GM12878 (cell line): ENCODE data around the gene TFF2. TPM values are rescaled to one million over a fixed set of nuclear protein-coding genes. Genes with fewer than 3 reads are reported as not detected.

Source experiments
- ATAC-seq: fragments of 200-7000 bp; cut with Tn5 transposase; 3 replicates; pipeline ENCODE4 v1.9.1; 2020; ENCODE audit warnings: mild to moderate bottlenecking, moderate library complexity
- BruUV-seq: library from RNA; stranded (reverse); fragments of 400-500 nt; replicated peaks from 2 replicates; lab custom pipeline; 2021; lab: Mats Ljungman, UMichigan
- CTCF ChIA-PET: fragments of 300-600 bp; sonication (Branson Sonifier 250); formaldehyde crosslinking; extraction: SDS; loops from one replicate; lab custom pipeline; 2021; ENCODE audit warnings: inconsistent platforms; lab: Yijun Ruan, JAX
- POLR2A ChIA-PET: fragments of 350-600 bp; formaldehyde crosslinking; extraction: SDS; loops from one replicate; lab custom pipeline; 2021; ENCODE audit warnings: inconsistent platforms; lab: Charles Lee
- RAD21 ChIA-PET: fragments of 300-600 bp; sonication (Branson Sonifier 250); formaldehyde crosslinking; loops from one replicate; lab custom pipeline; 2023; ENCODE audit warnings: antibody characterized with exemption; ENCODE audit not compliant: unreplicated experiment; lab: Charles Lee
- SMC1A ChIA-PET: fragments of 300-600 bp; sonication (Branson Sonifier 250); formaldehyde crosslinking; loops from one replicate; lab custom pipeline; 2023; ENCODE audit not compliant: unreplicated experiment, uncharacterized antibody; lab: Charles Lee
- DNase-seq: peaks from one replicate; pipeline ENCODE4 v3.0.0-alpha.2; 2011; ENCODE audit warnings: low read depth, low spot score
- FAIRE-seq: peaks from 3 replicates; lab custom pipeline; 2011; peaks lifted over from hg19 to GRCh38; lab: Jason Lieb, UNC
- H2AFZ ChIP-seq: 2 replicates; pipeline ENCODE4 v1.6.0; 2011; ENCODE audit warnings: low read depth, low read length, control low read depth; ENCODE audit not compliant: control insufficient read depth
- H3K27ac ChIP-seq: 2 replicates; pipeline ENCODE4 v1.5.1; 2011; ENCODE audit warnings: control low read depth; ENCODE audit not compliant: control insufficient read depth, insufficient read depth
- H3K27me3 ChIP-seq, 2 experiments: replicated peaks in 1 of 2; 2 replicates each; pipeline versions ENCODE4 v1.6.0 to v1.6.1; 2011; ENCODE audit warnings: low read length in 1 of 2; ENCODE audit not compliant: control insufficient read depth in 2 of 2, insufficient read depth in 2 of 2
- H3K36me3 ChIP-seq, 2 experiments: 2 replicates each; pipeline ENCODE4 v1.5.1; 2011; ENCODE audit warnings: low read length in 1 of 2; ENCODE audit not compliant: control insufficient read depth in 2 of 2, insufficient read depth in 2 of 2
- H3K4me1 ChIP-seq: 2 replicates; pipeline ENCODE4 v1.6.1; 2011; ENCODE audit warnings: mild to moderate bottlenecking, low read length, moderate library complexity, mixed read lengths; ENCODE audit not compliant: control insufficient read depth, insufficient read depth
- H3K4me2 ChIP-seq: 2 replicates; pipeline ENCODE4 v1.6.0; 2011; ENCODE audit warnings: control low read depth; ENCODE audit not compliant: control insufficient read depth, insufficient read depth
- H3K4me3 ChIP-seq: fragments of 200-600 bp; sonication (generic); 2 replicates; pipeline ENCODE4 v1.5.1; 2016
- H3K79me2 ChIP-seq: 2 replicates; pipeline ENCODE4 v1.6.0; 2011; ENCODE audit warnings: low read length; ENCODE audit not compliant: control insufficient read depth, insufficient read depth
- H3K9ac ChIP-seq: 2 replicates; pipeline ENCODE4 v1.8.0; 2011; ENCODE audit warnings: low read length, control low read depth, mixed read lengths; ENCODE audit not compliant: control insufficient read depth, insufficient read depth
- H3K9me3 ChIP-seq: replicated peaks from 3 replicates; pipeline ENCODE4 v1.5.1; 2011; ENCODE audit warnings: mild to moderate bottlenecking, low read length; ENCODE audit not compliant: control insufficient read depth, insufficient read depth
- H4K20me1 ChIP-seq: 2 replicates; pipeline ENCODE4 v1.6.0; 2011; ENCODE audit not compliant: control insufficient read depth, insufficient read depth
- BRCA1 ChIP-seq: IDR thresholded peaks from 2 replicates; pipeline ENCODE4 v1.6.1; 2011; ENCODE audit warnings: low read depth, low read length, improper control_type of control experiment
- FOXK2 ChIP-seq: fragments of 450-650 bp; IDR thresholded peaks from 2 replicates; pipeline ENCODE4 v1.6.1; 2017; ENCODE audit warnings: mild to moderate bottlenecking, moderate library complexity
- IRF4 ChIP-seq: IDR thresholded peaks from 2 replicates; pipeline ENCODE4 v1.6.1; 2011; ENCODE audit warnings: low read depth, low read length
- MEF2A ChIP-seq: IDR thresholded peaks from 2 replicates; pipeline ENCODE4 v1.6.1; 2011; ENCODE audit warnings: low read depth, mild to moderate bottlenecking, low read length, moderate library complexity; ENCODE audit not compliant: insufficient read depth
- MYB ChIP-seq: fragments of 150-350 bp; IDR thresholded peaks from 2 replicates; pipeline ENCODE4 v1.6.1; 2014; ENCODE audit warnings: mild to moderate bottlenecking, low read depth, low read length, borderline replicate concordance
- RBBP5 ChIP-seq: fragments of 200-600 bp; sonication (generic); conservative IDR thresholded peaks from 2 replicates; pipeline ENCODE4 v1.6.1; 2016
- SREBF2 ChIP-seq: IDR thresholded peaks from 2 replicates; pipeline ENCODE4 v1.6.1; 2012; ENCODE audit warnings: mild to moderate bottlenecking, low read length
- SUZ12 ChIP-seq: fragments of 200-600 bp; sonication (generic); IDR thresholded peaks from one replicate; pipeline ENCODE4 v1.6.1; 2018; ENCODE audit warnings: antibody characterized with exemption, mild to moderate bottlenecking; ENCODE audit not compliant: unreplicated experiment
- WGBS: methylation state at CpG from one replicate; pipeline ENCODE4 v1.1.6; 2016; ENCODE audit warnings: low lambda C conversion rate; ENCODE audit not compliant: insufficient replicate concordance, insufficient coverage; ENCODE audit errors: missing lambda C conversion rate; 5-methylcytosine and 5-hydroxymethylcytosine counted together
- in situ Hi-C: fragments of 300-500 bp; cut with MboI; formaldehyde crosslinking; loops from 9 replicates; pipeline ENCODE4 v1.14.3; 2018; ENCODE audit warnings: mixed read lengths
- intact Hi-C: fragments of 100-400 bp; cut with micrococcal nuclease; formaldehyde crosslinking; loops from one replicate; pipeline ENCODE4 v1.14.2; 2022; ENCODE audit not compliant: unreplicated experiment
- polyA plus RNA-seq, 11 experiments: library from polyadenylated mRNA; depleted of rRNA in 4 of 11; unstranded in 6 of 11; stranded (reverse) in 5 of 11; fragments of >200 nt; fragmentation: Nextera tagmentation in 4 of 11; fragmentation: Illumina TruSeq in 1 of 11; extraction: Ambion mirVana in 4 of 11; extraction: Trizol in 1 of 11; gene quantifications; 1 replicate in 1 of 11; 2 replicates in 10 of 11; pipeline versions ENCODE4 v1.2.1 to v1.2.3, GENCODE V29; 2011 to 2016; ENCODE audit warnings: inconsistent platforms in 2 of 11, missing spikeins in 2 of 11, low read depth in 1 of 11
- total RNA-seq, 4 experiments: library from RNA; depleted of rRNA in 3 of 4; stranded (reverse); fragments of >200 nt in 3 of 4; fragmentation: Illumina TruSeq in 1 of 4; extraction: Trizol in 1 of 4; gene quantifications; 2 replicates each; pipeline versions ENCODE4 v1.2.1 to v1.2.3, GENCODE V29; 2013 to 2021

Gene TFF2
- total and polyA plus RNA-seq, 10 of the 15 experiments (the other 5 are each of a cell fraction or from before 2014, with no cell fraction given), result 0.56 TPM; not detected in 9

GRCh38 chr21:42384989-42385388, 34.2 kb upstream of the TFF2 start:
- Histone ChIP-seq H3K27me3 (no peaks in the 10 kb centered on the region), H2AFZ (no peak overlapping the region), H4K20me1 (no peaks in the 10 kb centered on the region), H3K4me1 (peaks cover 31% of the 10 kb centered on the region), H3K4me3 (no peak overlapping the region), H3K36me3 (no peaks in the 10 kb centered on the region), H3K4me2 (no peak overlapping the region), H3K9me3 (peaks cover 6% of the 10 kb centered on the region; the same call in 2 of the 3 replicates), H3K27ac (no peak overlapping the region), H3K9ac (no peak overlapping the region), H3K79me2 (no peaks in the 10 kb centered on the region)
- intact Hi-C loops (no loop called here), in situ Hi-C loops (no loop called here)
- no TSS peak for BruUV-seq
- POLR2A ChIA-PET, result interaction anchor here (1.4 kb wide), 1 partner anchor 8 kb away, joined by 4 read pairs; no protein-coding TSS in a partner anchor
- RAD21 ChIA-PET, result interaction anchor here (0.9 to 1.4 kb wide), 3 partner anchors 8 to 76 kb away, joined by 3 to 6 read pairs (median 4); no protein-coding TSS in a partner anchor
- WGBS, result 73% methylated on average over 2 of the region's 2 CpGs
- DNase-seq (no peak), ATAC-seq (no peak)
- SMC1A ChIA-PET, result interaction anchor here (1.0 to 2.0 kb wide), 5 partner anchors 8 to 151 kb away, joined by 3 to 10 read pairs (median 5); partner anchors contain the start of gene TMPRSS3
- TF ChIP-seq MEF2A (no peak), RBBP5 (no peak), MYB (no peak), IRF4 (no peak), SUZ12 (no peak), BRCA1 (no peak), FOXK2 (no peak), SREBF2 (no peak)
- TF ChIP-seq, all 136 proteins: peak for 0
- no peak for FAIRE-seq
- CTCF ChIA-PET, result interaction anchor here (1.1 to 1.6 kb wide), 3 partner anchors 9 to 219 kb away, joined by 3 read pairs; no protein-coding TSS in a partner anchor
